NCI-H2196 treated with DMSO at 0.1 percent for 48 hours (cell line): Measurements from ENCODE around the gene SEZ6L2.
"Not testable (repeated sequence)": the region's sequence is repeated elsewhere in the genome, so short reads cannot be mapped to it uniquely, and the experiment has no call there.

Source experiments
- DNase-seq: peaks from one replicate; lab custom pipeline; 2025; ENCODE audit not compliant: unreplicated experiment; lab: John Stamatoyannopoulos, UW

The SEZ6L2 gene

GRCh38 chr16:29858149-29858849 lies 41.1 kb downstream of the SEZ6L2 start:
- DNase-seq, result no peak

- DNase-seq, result no peak
Observed at GRCh38 chr16:29857133-29857760, 42.1 kb downstream of the SEZ6L2 start.

- no peak for DNase-seq
Observed at GRCh38 chr16:29854520-29855100, 44.7 kb downstream of the SEZ6L2 start.

GRCh38 chr16:29852654-29853053 lies 46.7 kb downstream of the SEZ6L2 start:
- DNase-seq, result no peak

- DNase-seq, result no peak
Observed at GRCh38 chr16:29850998-29851397, 48.4 kb downstream of the SEZ6L2 start.

GRCh38 chr16:29849505-29849904 lies 49.8 kb downstream of the SEZ6L2 start:
- no peak for DNase-seq

GRCh38 chr16:29848420-29849297 lies 50.7 kb downstream of the SEZ6L2 start:
- DNase-seq, result peak; percentile 27

GRCh38 chr16:29845656-29846055 lies 53.7 kb downstream of the SEZ6L2 start:
- no peak for DNase-seq

GRCh38 chr16:29844575-29845331 lies 54.6 kb downstream of the SEZ6L2 start:
- no peak for DNase-seq

- DNase-seq, result no peak
Observed at GRCh38 chr16:29843931-29844330, 55.4 kb downstream of the SEZ6L2 start.

GRCh38 chr16:29842732-29843346 lies 56.5 kb downstream of the SEZ6L2 start:
- no peak for DNase-seq

- no peak for DNase-seq
Observed at GRCh38 chr16:29841631-29842030, 57.7 kb downstream of the SEZ6L2 start.

- DNase-seq, result no peak
Observed at GRCh38 chr16:29840240-29840639, 59.1 kb downstream of the SEZ6L2 start.

GRCh38 chr16:29839822-29840221 lies 59.5 kb downstream of the SEZ6L2 start:
- DNase-seq, result no peak

GRCh38 chr16:29837841-29838240 lies 61.5 kb downstream of the SEZ6L2 start:
- no peak for DNase-seq

GRCh38 chr16:29836623-29837022 lies 62.7 kb downstream of the SEZ6L2 start:
- DNase-seq, result no peak

GRCh38 chr16:29835926-29836325 lies 63.4 kb downstream of the SEZ6L2 start:
- DNase-seq, result no peak

- DNase-seq, result no peak
Observed at GRCh38 chr16:29834079-29834478, 65.3 kb downstream of the SEZ6L2 start.

GRCh38 chr16:29833219-29833618 lies 66.1 kb downstream of the SEZ6L2 start:
- not testable (repeated sequence) for DNase-seq

GRCh38 chr16:29831490-29831889 lies 67.9 kb downstream of the SEZ6L2 start:
- no peak for DNase-seq
